Panc1 (cell line): ENCODE results near the gene POC1B. TPM values are rescaled to one million over a fixed set of nuclear protein-coding genes. Genes with fewer than 3 reads are reported as not detected.

ENCODE experiments used
- ATAC-seq: fragments of 200-7000 bp; cut with Tn5 transposase; 2 replicates; pipeline ENCODE4 v1.9.1; 2020; ENCODE audit warnings: mild to moderate bottlenecking, moderate library complexity
- BruUV-seq: library from RNA; stranded (reverse); fragments of 400-500 nt; replicated peaks from 2 replicates; lab custom pipeline; 2021; lab: Mats Ljungman, UMichigan
- CTCF ChIA-PET: fragments of 300-600 bp; sonication (Branson Sonifier 250); formaldehyde crosslinking; loops from one replicate; lab custom pipeline; 2022; ENCODE audit warnings: antibody characterized with exemption; lab: Charles Lee
- POLR2A ChIA-PET: fragments of 300-600 bp; sonication (Branson Sonifier 250); formaldehyde crosslinking; loops from one replicate; lab custom pipeline; 2022; ENCODE audit warnings: antibody characterized with exemption; lab: Charles Lee
- DNase-seq: peaks from one replicate; pipeline ENCODE4 v3.0.0-alpha.2; 2010; ENCODE audit warnings: low read depth, low spot score
- H3K27ac ChIP-seq: 2 replicates; pipeline ENCODE4 v1.5.1; 2011; ENCODE audit warnings: mild to moderate bottlenecking, low read length, inconsistent platforms
- H3K27me3 ChIP-seq: fragments of 200-500 bp; sonication (Bioruptor generic); 2 replicates; pipeline ENCODE4 v1.6.0; 2014; ENCODE audit warnings: low read length, inconsistent platforms; ENCODE audit not compliant: control insufficient read depth, insufficient read depth
- H3K36me3 ChIP-seq: fragments of 200-500 bp; sonication (Bioruptor generic); 2 replicates; pipeline ENCODE4 v1.5.1; 2014; ENCODE audit warnings: inconsistent platforms, mild to moderate bottlenecking, low read length, moderate library complexity; ENCODE audit not compliant: control insufficient read depth, insufficient read depth
- H3K4me1 ChIP-seq: 2 replicates; pipeline ENCODE4 v1.5.1; 2011; ENCODE audit warnings: inconsistent platforms, mild to moderate bottlenecking, low read length, moderate library complexity; ENCODE audit not compliant: control insufficient read depth, insufficient read depth
- H3K4me3 ChIP-seq, 2 experiments: 2 replicates each; pipeline ENCODE4 v1.5.1; 2011 to 2012; ENCODE audit warnings: low read depth in 2 of 2, low read length in 2 of 2, mild to moderate bottlenecking in 2 of 2, inconsistent platforms in 1 of 2, moderate library complexity in 1 of 2
- H3K9me3 ChIP-seq: fragments of 200-500 bp; sonication (Bioruptor generic); 2 replicates; pipeline ENCODE4 v1.5.1; 2014; ENCODE audit warnings: low read depth, mild to moderate bottlenecking, inconsistent platforms, low read length, moderate library complexity; ENCODE audit not compliant: control insufficient read depth, insufficient read depth
- POLR2AphosphoS5 ChIP-seq: IDR thresholded peaks from 2 replicates; pipeline ENCODE4 v1.6.1; 2012; ENCODE audit warnings: mild to moderate bottlenecking, low read depth, low read length, moderate library complexity
- SIN3A ChIP-seq: IDR thresholded peaks from 2 replicates; pipeline ENCODE4 v1.6.1; 2012; ENCODE audit warnings: low read depth, mild to moderate bottlenecking, low read length, moderate library complexity, borderline replicate concordance; ENCODE audit not compliant: insufficient read depth
- TCF7L2 ChIP-seq: IDR thresholded peaks from 2 replicates; pipeline ENCODE4 v1.6.1; 2011; ENCODE audit warnings: mild to moderate bottlenecking, low read depth, low read length, inconsistent platforms
- in situ Hi-C: cut with HindIII; loops from 2 replicates; pipeline ENCODE4 v1.10.0; 2016; ENCODE audit warnings: low sequenced_read_pairs, low pct_unique_long_range_greater_than_20kb
- intact Hi-C: fragments of 100-400 bp; cut with micrococcal nuclease; formaldehyde crosslinking; loops from one replicate; pipeline ENCODE4 v1.10.0; 2022; ENCODE audit not compliant: unreplicated experiment
- total RNA-seq: library from RNA; stranded (reverse); gene quantifications from one replicate; pipeline ENCODE4 v1.2.1, GENCODE V29; 2021; ENCODE audit not compliant: unreplicated experiment
- TF ChIP-seq, protein P1 (sequence below): fragments of 450-650 bp; IDR thresholded peaks from 2 replicates; pipeline ENCODE4 v1.5.1; 2017; ENCODE audit warnings: mild to moderate bottlenecking
- TF ChIP-seq, protein P2 (sequence below), 2 experiments: IDR thresholded peaks; 2 replicates each; pipeline ENCODE4 v1.6.1; 2011 to 2012; ENCODE audit warnings: low read depth in 2 of 2, control low read depth in 1 of 2, low read length in 1 of 2, mild to moderate bottlenecking in 1 of 2, moderate library complexity in 1 of 2; ENCODE audit not compliant: insufficient read depth in 1 of 2

POC1B gene
- total RNA-seq, 1 experiment from 2014 or later = 7.3 TPM

DNA sequence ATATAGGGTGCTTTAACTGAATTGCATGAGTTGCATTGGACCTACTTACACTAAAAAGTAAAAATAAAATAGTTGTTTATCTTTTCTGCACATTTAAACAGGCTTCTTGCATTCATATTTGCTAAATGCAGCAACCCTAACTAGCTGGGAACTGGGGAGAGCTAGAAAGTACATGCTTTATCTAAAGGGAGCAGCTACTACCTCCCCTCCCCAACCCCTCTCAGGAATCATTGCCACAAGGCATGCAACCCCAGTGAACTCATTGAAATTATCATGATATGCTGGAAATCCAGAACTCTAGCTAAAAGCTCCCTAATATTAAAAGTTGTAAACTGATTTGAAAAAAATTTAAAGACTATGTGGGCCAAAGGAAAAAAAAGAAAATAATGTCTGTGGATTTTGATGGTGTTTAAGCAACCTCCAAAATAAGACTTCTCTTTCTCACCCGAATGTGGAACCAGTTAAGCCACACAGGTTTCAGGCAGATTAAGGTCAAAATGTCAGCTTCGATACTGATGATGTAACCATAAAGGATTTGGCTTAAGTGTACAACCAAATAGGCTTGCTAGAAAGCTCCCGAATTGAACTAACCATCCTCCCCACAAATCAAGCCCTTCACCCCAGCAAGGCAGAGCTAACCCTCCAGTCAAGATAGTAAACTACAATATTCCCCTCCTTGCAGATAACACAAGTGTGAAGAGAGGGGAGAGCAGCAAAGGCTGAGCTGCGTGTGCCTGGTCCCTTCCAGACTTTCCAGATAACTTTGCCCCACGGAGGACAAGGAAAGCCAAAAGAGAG lies 13.8 kb upstream of the POC1B start:
- Histone ChIP-seq H3K27ac (no peak overlapping the region), H3K36me3 (no peaks in the 10 kb centered on the region), H3K4me3 (no peak overlapping the region), H3K27me3 (no peaks in the 10 kb centered on the region), H3K9me3 (no peaks in the 10 kb centered on the region), H3K4me1 (no peaks in the 10 kb centered on the region)
- TF ChIP-seq, protein P1, sequence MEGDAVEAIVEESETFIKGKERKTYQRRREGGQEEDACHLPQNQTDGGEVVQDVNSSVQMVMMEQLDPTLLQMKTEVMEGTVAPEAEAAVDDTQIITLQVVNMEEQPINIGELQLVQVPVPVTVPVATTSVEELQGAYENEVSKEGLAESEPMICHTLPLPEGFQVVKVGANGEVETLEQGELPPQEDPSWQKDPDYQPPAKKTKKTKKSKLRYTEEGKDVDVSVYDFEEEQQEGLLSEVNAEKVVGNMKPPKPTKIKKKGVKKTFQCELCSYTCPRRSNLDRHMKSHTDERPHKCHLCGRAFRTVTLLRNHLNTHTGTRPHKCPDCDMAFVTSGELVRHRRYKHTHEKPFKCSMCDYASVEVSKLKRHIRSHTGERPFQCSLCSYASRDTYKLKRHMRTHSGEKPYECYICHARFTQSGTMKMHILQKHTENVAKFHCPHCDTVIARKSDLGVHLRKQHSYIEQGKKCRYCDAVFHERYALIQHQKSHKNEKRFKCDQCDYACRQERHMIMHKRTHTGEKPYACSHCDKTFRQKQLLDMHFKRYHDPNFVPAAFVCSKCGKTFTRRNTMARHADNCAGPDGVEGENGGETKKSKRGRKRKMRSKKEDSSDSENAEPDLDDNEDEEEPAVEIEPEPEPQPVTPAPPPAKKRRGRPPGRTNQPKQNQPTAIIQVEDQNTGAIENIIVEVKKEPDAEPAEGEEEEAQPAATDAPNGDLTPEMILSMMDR = no peak
- no peak for TF ChIP-seq POLR2AphosphoS5
- TF ChIP-seq TCF7L2 = no peak
- TF ChIP-seq, protein P2, sequence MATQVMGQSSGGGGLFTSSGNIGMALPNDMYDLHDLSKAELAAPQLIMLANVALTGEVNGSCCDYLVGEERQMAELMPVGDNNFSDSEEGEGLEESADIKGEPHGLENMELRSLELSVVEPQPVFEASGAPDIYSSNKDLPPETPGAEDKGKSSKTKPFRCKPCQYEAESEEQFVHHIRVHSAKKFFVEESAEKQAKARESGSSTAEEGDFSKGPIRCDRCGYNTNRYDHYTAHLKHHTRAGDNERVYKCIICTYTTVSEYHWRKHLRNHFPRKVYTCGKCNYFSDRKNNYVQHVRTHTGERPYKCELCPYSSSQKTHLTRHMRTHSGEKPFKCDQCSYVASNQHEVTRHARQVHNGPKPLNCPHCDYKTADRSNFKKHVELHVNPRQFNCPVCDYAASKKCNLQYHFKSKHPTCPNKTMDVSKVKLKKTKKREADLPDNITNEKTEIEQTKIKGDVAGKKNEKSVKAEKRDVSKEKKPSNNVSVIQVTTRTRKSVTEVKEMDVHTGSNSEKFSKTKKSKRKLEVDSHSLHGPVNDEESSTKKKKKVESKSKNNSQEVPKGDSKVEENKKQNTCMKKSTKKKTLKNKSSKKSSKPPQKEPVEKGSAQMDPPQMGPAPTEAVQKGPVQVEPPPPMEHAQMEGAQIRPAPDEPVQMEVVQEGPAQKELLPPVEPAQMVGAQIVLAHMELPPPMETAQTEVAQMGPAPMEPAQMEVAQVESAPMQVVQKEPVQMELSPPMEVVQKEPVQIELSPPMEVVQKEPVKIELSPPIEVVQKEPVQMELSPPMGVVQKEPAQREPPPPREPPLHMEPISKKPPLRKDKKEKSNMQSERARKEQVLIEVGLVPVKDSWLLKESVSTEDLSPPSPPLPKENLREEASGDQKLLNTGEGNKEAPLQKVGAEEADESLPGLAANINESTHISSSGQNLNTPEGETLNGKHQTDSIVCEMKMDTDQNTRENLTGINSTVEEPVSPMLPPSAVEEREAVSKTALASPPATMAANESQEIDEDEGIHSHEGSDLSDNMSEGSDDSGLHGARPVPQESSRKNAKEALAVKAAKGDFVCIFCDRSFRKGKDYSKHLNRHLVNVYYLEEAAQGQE (IDR thresholded peaks at IDR 0.05; ENCODE audit: insufficient read depth in 1 of 2, low read depth in 2 of 2, low read length in 1 of 2) = no peak
- no peak for TF ChIP-seq SIN3A
- no peak for DNase-seq
- in situ Hi-C loops (no loop called here), intact Hi-C loops (loop anchor here (5.0 to 10.0 kb wide), 3 partner anchors 168 to 1405 kb away; partner anchors contain the start of gene ATP2B1)
- ATAC-seq = no peak
- POLR2A ChIA-PET = no interaction called here
- BruUV-seq = no TSS peak
- CTCF ChIA-PET = no interaction called here

DNA sequence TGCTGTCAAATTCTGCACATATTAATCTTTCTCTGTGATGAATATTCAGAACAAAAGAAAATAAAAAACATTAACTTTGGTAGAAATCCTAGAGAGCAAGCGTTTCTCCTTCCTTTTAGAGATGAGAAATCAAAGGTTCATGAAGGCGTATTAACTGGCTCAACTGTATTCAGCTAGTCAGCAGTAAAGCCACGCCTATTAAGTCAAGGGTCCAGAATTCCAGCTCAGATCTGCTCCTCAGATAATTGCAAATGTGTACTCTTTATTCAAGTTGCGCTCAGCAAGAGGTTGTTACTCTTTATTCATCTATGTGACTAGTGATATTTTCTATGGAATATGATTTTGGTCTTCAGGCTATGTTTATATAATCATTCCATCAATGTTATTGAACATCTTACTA lies 13.1 kb upstream of the POC1B start:
- TF ChIP-seq, protein P2 (IDR thresholded peaks at IDR 0.05; ENCODE audit: insufficient read depth in 1 of 2, low read depth in 2 of 2, low read length in 1 of 2) = no peak
- TF ChIP-seq POLR2AphosphoS5 = no peak
- no peak for TF ChIP-seq TCF7L2
- no peak for TF ChIP-seq SIN3A
- TF ChIP-seq, protein P1 = no peak
- Histone ChIP-seq H3K36me3 (no peaks in the 10 kb centered on the region), H3K27me3 (no peaks in the 10 kb centered on the region), H3K4me1 (no peaks in the 10 kb centered on the region), H3K4me3 (no peak overlapping the region), H3K27ac (no peak overlapping the region), H3K9me3 (no peaks in the 10 kb centered on the region)
- BruUV-seq = no TSS peak
- intact Hi-C loops (no loop called here), in situ Hi-C loops (no loop called here)
- ATAC-seq = no peak
- POLR2A ChIA-PET = no interaction called here
- no peak for DNase-seq
- CTCF ChIA-PET = no interaction called here
